ENCODE results near the gene NME8. TPM values are rescaled to one million over a fixed set of nuclear protein-coding genes. Genes with fewer than 3 reads are reported as not detected.

Gene NME8
- total and polyA plus RNA-seq, 2 experiments from 2014 or later: 0.14 to 1.3 TPM

GRCh38 chr7:37831244-37831643 is 17.2 kb upstream of the NME8 start (continued):
- TF ChIP-seq CREB1 (CRISPR knock-in tag; IDR thresholded peaks at IDR 0.05; ENCODE audit: low read depth) (no peak), STAT1 (IDR thresholded peaks at IDR 0.05; ENCODE audit: unreplicated experiment) (no peak)

GRCh38 chr7:37832194-37832593 is 16.2 kb upstream of the NME8 start:
- no peak overlapping the region for H3K4me2 ChIP-seq
- H3K9me2 ChIP-seq (ENCODE audit: insufficient read depth): no peaks in the 10 kb centered on the region
- no peak overlapping the region for H3K4me3 ChIP-seq
- no peaks in the 10 kb centered on the region for H3F3A ChIP-seq (replicated peaks; ENCODE audit: low read depth)
- Mint-ChIP-seq H3K27me3 (ENCODE audit: insufficient read depth, low read depth, poor library complexity) (peaks cover 5% of the 10 kb centered on the region), H3K9me3 (no peaks in the 10 kb centered on the region), H3K4me1 (no peaks in the 10 kb centered on the region; the same call in 1 of the 3 replicates), H3K4me3 (no peak overlapping the region), H3K36me3 (ENCODE audit: low read depth) (no peaks in the 10 kb centered on the region), H3K27ac (no peak overlapping the region)
- H4K20me1 ChIP-seq (replicated peaks; ENCODE audit: insufficient read depth): no peaks in the 10 kb centered on the region
- H3K27me3 ChIP-seq (ENCODE audit: insufficient read depth): no peaks in the 10 kb centered on the region
- TF ChIP-seq POLR2AphosphoS5 (IDR thresholded peaks at IDR 0.05; ENCODE audit: low read depth): no peak
- TF ChIP-seq EZH2 (IDR thresholded peaks at IDR 0.05; ENCODE audit: low read depth, unreplicated experiment): no peak
- TF ChIP-seq JUNB (IDR thresholded peaks at IDR 0.05; ENCODE audit: unreplicated experiment): no peak
- TF ChIP-seq ETS1 (IDR thresholded peaks at IDR 0.05): no peak
- TF ChIP-seq ZNF114 (CRISPR knock-in tag; IDR thresholded peaks at IDR 0.05): no peak
- TF ChIP-seq STAT1 (IDR thresholded peaks at IDR 0.05; ENCODE audit: unreplicated experiment): no peak
- TF ChIP-seq CTCF (conservative IDR thresholded peaks at IDR 0.05; ENCODE audit: low read depth in 2 of 2): no peak
- TF ChIP-seq CREB1 (CRISPR knock-in tag; IDR thresholded peaks at IDR 0.05; ENCODE audit: low read depth): no peak
- no peak for TF ChIP-seq NANOG (IDR thresholded peaks at IDR 0.05; ENCODE audit: borderline replicate concordance)
- no peak for TF ChIP-seq REST (IDR thresholded peaks at IDR 0.05; ENCODE audit: unreplicated experiment)
- no peak for TF ChIP-seq EZH2phosphoT487 (IDR thresholded peaks at IDR 0.05; ENCODE audit: unreplicated experiment)
- no peak for TF ChIP-seq ZNF331 (CRISPR knock-in tag; IDR thresholded peaks at IDR 0.05; ENCODE audit: low read depth)
- no peak for TF ChIP-seq ZNF462 (CRISPR knock-in tag; IDR thresholded peaks at IDR 0.05)
- H3K4me1 ChIP-seq (ENCODE audit: insufficient read depth): no peaks in the 10 kb centered on the region
- no peak overlapping the region for H2AFZ ChIP-seq
- H3K36me3 ChIP-seq (ENCODE audit: insufficient read depth): no peaks in the 10 kb centered on the region
- no peak for ATAC-seq
- no peak overlapping the region for H3K27ac ChIP-seq (ENCODE audit: low read depth)
- no peak for DNase-seq (ENCODE audit: low spot score)
- no peaks in the 10 kb centered on the region for H3K79me2 ChIP-seq (replicated peaks; ENCODE audit: insufficient read depth)

Measured in GM23338 (cell line).